Liver (tissue), 9 donors: Measurements from ENCODE around the gene SASH1. TPM values are rescaled to one million over a fixed set of nuclear protein-coding genes. Genes with fewer than 3 reads are reported as not detected.

Experiments used
- DNase-seq: peaks from one replicate; pipeline ENCODE4 v3.0.0-alpha.2; 2017; ENCODE audit warnings: low spot score
- H3K27ac ChIP-seq, 2 donors: one replicate each; pipeline ENCODE4 v1.7.0; 2013; ENCODE audit warnings: inconsistent platforms in 2 of 2, low read length in 2 of 2, control low read depth in 1 of 2, low read depth in 1 of 2, mild to moderate bottlenecking in 1 of 2
- H3K27me3 ChIP-seq, 4 donors: one replicate each; pipeline versions ENCODE4 v1.6.1 to v1.7.0; 2013; ENCODE audit warnings: low read length in 3 of 4, inconsistent platforms in 1 of 4, mild to moderate bottlenecking in 1 of 4, moderate library complexity in 1 of 4; ENCODE audit not compliant: control insufficient read depth in 4 of 4, insufficient read depth in 4 of 4
- H3K36me3 ChIP-seq, 4 donors: one replicate each; pipeline versions ENCODE4 v1.6.1 to v1.7.0; 2013; ENCODE audit warnings: low read length in 3 of 4, mild to moderate bottlenecking in 3 of 4, low read depth in 1 of 4, moderate library complexity in 1 of 4; ENCODE audit not compliant: control insufficient read depth in 4 of 4, insufficient read depth in 3 of 4
- H3K4me1 ChIP-seq, 4 donors: one replicate each; pipeline versions ENCODE4 v1.6.1 to v1.7.0; 2013; ENCODE audit warnings: low read length in 3 of 4, mild to moderate bottlenecking in 3 of 4, moderate library complexity in 1 of 4; ENCODE audit not compliant: control insufficient read depth in 4 of 4, insufficient read depth in 4 of 4
- H3K4me3 ChIP-seq, 3 donors: one replicate each; pipeline versions ENCODE4 v1.6.1 to v1.7.0; 2013; ENCODE audit warnings: low read length in 3 of 3, control low read depth in 1 of 3, low read depth in 1 of 3, mild to moderate bottlenecking in 1 of 3
- H3K9ac ChIP-seq, 2 donors: one replicate each; pipeline ENCODE4 v1.7.0; 2013; ENCODE audit warnings: low read length in 2 of 2, mild to moderate bottlenecking in 2 of 2, moderate library complexity in 2 of 2, control low read depth in 1 of 2, low read depth in 1 of 2
- H3K9me3 ChIP-seq, 4 donors: one replicate each; pipeline versions ENCODE4 v1.6.1 to v1.7.0; 2013; ENCODE audit warnings: low read length in 3 of 4; ENCODE audit not compliant: control insufficient read depth in 4 of 4
- ATF3 ChIP-seq: IDR thresholded peaks from 2 replicates; pipeline ENCODE4 v1.6.1; 2016; ENCODE audit warnings: antibody characterized with exemption
- CTCF ChIP-seq: fragments of 150-350 bp; IDR thresholded peaks from 2 replicates; pipeline ENCODE4 v1.5.1; 2017; ENCODE audit warnings: improper control_type of control experiment, low read depth, low read length; ENCODE audit not compliant: missing input control
- EGR1 ChIP-seq, 2 donors: IDR thresholded peaks; 2 replicates each; pipeline ENCODE4 v1.6.1; 2016 to 2018; ENCODE audit warnings: antibody characterized with exemption in 2 of 2, low read depth in 2 of 2
- FOXA1 ChIP-seq: IDR thresholded peaks from 2 replicates; pipeline ENCODE4 v1.6.1; 2016; ENCODE audit warnings: antibody characterized with exemption
- FOXA2 ChIP-seq: IDR thresholded peaks from 2 replicates; pipeline ENCODE4 v1.6.1; 2016; ENCODE audit warnings: antibody characterized with exemption
- GABPA ChIP-seq, 2 donors: IDR thresholded peaks in 1 of 2; conservative IDR thresholded peaks in 1 of 2; 2 replicates each; pipeline ENCODE4 v1.6.1; 2016; ENCODE audit warnings: antibody characterized with exemption in 2 of 2, mild to moderate bottlenecking in 1 of 2, moderate library complexity in 1 of 2
- HNF4A ChIP-seq, 2 donors: conservative IDR thresholded peaks; 2 replicates each; pipeline ENCODE4 v1.6.1; 2016; ENCODE audit warnings: antibody characterized with exemption in 2 of 2, mild to moderate bottlenecking in 2 of 2
- HNF4G ChIP-seq: IDR thresholded peaks from 2 replicates; pipeline ENCODE4 v1.6.1; 2016; ENCODE audit warnings: antibody characterized with exemption
- JUND ChIP-seq, 2 donors: IDR thresholded peaks; 2 replicates each; pipeline ENCODE4 v1.6.1; 2016; ENCODE audit warnings: antibody characterized with exemption in 2 of 2
- MAX ChIP-seq: IDR thresholded peaks from 2 replicates; pipeline ENCODE4 v1.6.1; 2016; ENCODE audit warnings: antibody characterized with exemption
- NR2F2 ChIP-seq: IDR thresholded peaks from 2 replicates; pipeline ENCODE4 v1.6.1; 2016; ENCODE audit warnings: antibody characterized with exemption
- REST ChIP-seq: IDR thresholded peaks from 2 replicates; pipeline ENCODE4 v1.6.1; 2016; ENCODE audit warnings: antibody characterized with exemption, mild to moderate bottlenecking
- RXRA ChIP-seq, 2 donors: IDR thresholded peaks; 2 replicates each; pipeline ENCODE4 v1.6.1; 2017 to 2018; ENCODE audit warnings: antibody characterized with exemption in 2 of 2, mild to moderate bottlenecking in 1 of 2
- SP1 ChIP-seq: IDR thresholded peaks from 2 replicates; pipeline ENCODE4 v1.6.1; 2018; ENCODE audit warnings: antibody characterized with exemption, mild to moderate bottlenecking
- TAF1 ChIP-seq: conservative IDR thresholded peaks from 2 replicates; pipeline ENCODE4 v1.6.1; 2016; ENCODE audit warnings: antibody characterized with exemption, mild to moderate bottlenecking
- YY1 ChIP-seq: IDR thresholded peaks from 2 replicates; pipeline ENCODE4 v1.6.1; 2016; ENCODE audit warnings: antibody characterized with exemption, mild to moderate bottlenecking
- ZBTB33 ChIP-seq: IDR thresholded peaks from 2 replicates; pipeline ENCODE4 v1.6.1; 2016; ENCODE audit warnings: antibody characterized with exemption
- WGBS: extraction: QIAGEN DNeasy Blood & Tissue Kit; methylation state at CpG from one replicate; pipeline ENCODE4 v1.1.7; 2013; 5-methylcytosine and 5-hydroxymethylcytosine counted together
- polyA plus RNA-seq, 2 donors: library from polyadenylated mRNA; stranded (reverse) in 1 of 2; unstranded in 1 of 2; fragments of 200-250 nt in 1 of 2; fragments of >200 nt in 1 of 2; fragmentation: Nextera tagmentation in 1 of 2; extraction: Ambion mirVana in 1 of 2; gene quantifications; one replicate each; pipeline versions ENCODE4 v1.2.1 to v1.2.3, GENCODE V29; 2013 to 2015
- total RNA-seq, 2 donors: library from RNA; depleted of rRNA; stranded (reverse); fragments of >200 nt; gene quantifications; one replicate each; pipeline ENCODE4 v1.2.3, GENCODE V29; 2014
- donor health status: healthy.
- donor health status: healthy.
- donor health status: healthy.
- donor health status: healthy.
- donor health status: healthy.

Gene SASH1
- total and polyA plus RNA-seq, 4 donors, result 3.5 to 16.4 (median 7.6) TPM

GRCh38 chr6:148431413-148431812, 88.8 kb downstream of the SASH1 start:
- WGBS, result 61% methylated on average over 6 of the region's 6 CpGs
- no peaks in the 10 kb centered on the region for H3K27me3 ChIP-seq
- no peak overlapping the region for H3K4me3 ChIP-seq
- no peak overlapping the region for H3K9ac ChIP-seq
- no peaks in the 10 kb centered on the region for H3K36me3 ChIP-seq
- no peak for DNase-seq
- H3K9me3 ChIP-seq, result no peaks in the 10 kb centered on the region
- peaks cover 2 to 15% (median 8%) of the 10 kb centered on the region in 4 donors for H3K4me1 ChIP-seq
- H3K27ac ChIP-seq, result no peak overlapping the region
- TF ChIP-seq HNF4A (conservative IDR thresholded peaks at IDR 0.05) (peak; percentile 17 to 21), HNF4G (no peak), SP1 (no peak), NR2F2 (peak; percentile 42), RXRA (IDR thresholded peaks at IDR 0.05) (peak; percentile 62 to 81)

GRCh38 chr6:148431840-148432239, 89.2 kb downstream of the SASH1 start:
- H3K27me3 ChIP-seq, result no peaks in the 10 kb centered on the region
- TF ChIP-seq ZBTB33 (no peak), YY1 (no peak)
- H3K9ac ChIP-seq, result no peak overlapping the region
- WGBS, result 89% methylated on average over 7 of the region's 7 CpGs
- no peak overlapping the region for H3K27ac ChIP-seq
- DNase-seq, result no peak
- H3K36me3 ChIP-seq, result no peaks in the 10 kb centered on the region
- H3K9me3 ChIP-seq, result no peaks in the 10 kb centered on the region
- peaks cover 2 to 15% (median 8%) of the 10 kb centered on the region in 4 donors for H3K4me1 ChIP-seq
- H3K4me3 ChIP-seq, result no peak overlapping the region

GRCh38 chr6:148432462-148433195, 90.0 kb downstream of the SASH1 start:
- H3K27ac ChIP-seq, result no peak overlapping the region
- no peak for DNase-seq
- no peaks in the 10 kb centered on the region for H3K9me3 ChIP-seq
- H3K4me3 ChIP-seq, result no peak overlapping the region
- WGBS, result 70% methylated on average over 5 of the region's 5 CpGs
- no peak overlapping the region for H3K9ac ChIP-seq
- no peaks in the 10 kb centered on the region for H3K27me3 ChIP-seq
- H3K4me1 ChIP-seq, result peaks cover 2 to 15% (median 8%) of the 10 kb centered on the region in 4 donors
- H3K36me3 ChIP-seq, result no peaks in the 10 kb centered on the region
- TF ChIP-seq ZBTB33 (no peak), EGR1 (IDR thresholded peaks at IDR 0.05; ENCODE audit: low read depth in 2 of 2) (no peak), RXRA (IDR thresholded peaks at IDR 0.05) (no peak), GABPA (IDR thresholded peaks at IDR 0.05 in 1 of 2, conservative IDR thresholded peaks at IDR 0.05 in 1 of 2) (no peak), JUND (IDR thresholded peaks at IDR 0.05) (no peak), HNF4A (conservative IDR thresholded peaks at IDR 0.05) (no peak), MAX (no peak), CTCF (no peak), FOXA1 (no peak), HNF4G (no peak), ATF3 (no peak), SP1 (no peak), NR2F2 (no peak), REST (no peak), YY1 (no peak), FOXA2 (no peak), TAF1 (no peak)
